ENCODE data around the gene PHYHD1. TPM values are rescaled to one million over a fixed set of nuclear protein-coding genes. Genes with fewer than 3 reads are reported as not detected.

PHYHD1 gene
- polyA plus RNA-seq, 1 donor (not counting 4 experiments of a cell fraction or from before 2014, with no cell fraction given) = 4.7 TPM

- peaks cover 79% of the 10 kb centered on the region for H3K79me2 ChIP-seq (ENCODE audit: control insufficient read depth, insufficient read depth, low read length)
- peak within 1 kb of the TSS; percentile 92 to 100 (median 99) for H3K4me3 ChIP-seq (ENCODE audit: control insufficient read depth in 2 of 3, extremely low read depth in 1 of 3, insufficient read depth in 2 of 3, low read depth in 1 of 3, low read length in 3 of 3)
- peaks cover 5% of the 10 kb centered on the region for H4K20me1 ChIP-seq (ENCODE audit: control insufficient read depth, extremely low read depth, insufficient read depth, low read length)
- peaks cover 17 to 20% of the 10 kb centered on the region in 2 experiments for H3K36me3 ChIP-seq (ENCODE audit: control insufficient read depth in 2 of 2, extremely low read depth in 1 of 2, insufficient read depth in 2 of 2, low read length in 2 of 2)
- DNase-seq (ENCODE audit: low read depth, low spot score) = peak; percentile 67
- peaks cover 4% of the 10 kb centered on the region for H3K9me1 ChIP-seq (ENCODE audit: control insufficient read depth, extremely low read depth, insufficient read depth, low read length)
- H3K9me3 ChIP-seq (ENCODE audit: control insufficient read depth, low read depth, low read length) = no peaks in the 10 kb centered on the region
- no peak for FAIRE-seq
- TF ChIP-seq EZH2 (IDR thresholded peaks at IDR 0.05; ENCODE audit: low read length) = no peak
- no peak for TF ChIP-seq CTCF (optimal IDR thresholded peaks at IDR 0.05 in 1 of 3, IDR thresholded peaks at IDR 0.05 in 1 of 3, conservative IDR thresholded peaks at IDR 0.05 in 1 of 3; ENCODE audit: extremely low read depth in 1 of 3, insufficient read depth in 2 of 3, low read length in 3 of 3)
- peak within 1 kb of the TSS; percentile 85 for H3K9ac ChIP-seq (ENCODE audit: control insufficient read depth, extremely low read depth, insufficient read depth, low read length)
- no peaks in the 10 kb centered on the region for H3K27me3 ChIP-seq (ENCODE audit: control insufficient read depth, extremely low read depth, insufficient read depth, low read length)
- dilution Hi-C loops (cut with MboI; ENCODE audit: extremely low pct_ligation_motif_present, low sequenced_read_pairs) = no loop called here
- H3K27ac ChIP-seq (ENCODE audit: control insufficient read depth, insufficient read depth, low read length) = peak within 1 kb of the TSS; percentile 85
- peak within 1 kb of the TSS; percentile 86 for H2AFZ ChIP-seq (ENCODE audit: control insufficient read depth, low read length)
- peaks cover 52% of the 10 kb centered on the region for H3K4me1 ChIP-seq (ENCODE audit: control insufficient read depth, extremely low read depth, insufficient read depth, low read length)
- peak within 1 kb of the TSS; percentile 100 for H3K4me2 ChIP-seq (ENCODE audit: control insufficient read depth, extremely low read depth, insufficient read depth, low read depth, low read length)
Observed at GRCh38 chr9:128881884-128882676, 38.7 kb upstream of the PHYHD1 start, which contains the start of the genes KYAT1 and LRRC8A. Gene KYAT1, minus strand, starts transcription at chr9:128881950. Its CDS starts 36,545 bp downstream, at chr9:128845405. Gene LRRC8A, plus strand, starts transcription at chr9:128882133. Its CDS starts 25,032 bp downstream, at chr9:128907165.

GRCh38 chr9:128882677-128883603 lies 37.8 kb upstream of the PHYHD1 start:
- no peak for FAIRE-seq
- Histone ChIP-seq H3K27me3 (ENCODE audit: control insufficient read depth, extremely low read depth, insufficient read depth, low read length) (no peaks in the 10 kb centered on the region), H4K20me1 (ENCODE audit: control insufficient read depth, extremely low read depth, insufficient read depth, low read length) (peaks cover 5% of the 10 kb centered on the region), H3K4me2 (ENCODE audit: control insufficient read depth, extremely low read depth, insufficient read depth, low read depth, low read length) (peak overlapping the region; percentile 100), H3K4me1 (ENCODE audit: control insufficient read depth, extremely low read depth, insufficient read depth, low read length) (peaks cover 57% of the 10 kb centered on the region), H3K27ac (ENCODE audit: control insufficient read depth, insufficient read depth, low read length) (peak overlapping the region; percentile 85), H3K79me2 (ENCODE audit: control insufficient read depth, insufficient read depth, low read length) (peaks cover 78% of the 10 kb centered on the region), H3K9me3 (ENCODE audit: control insufficient read depth, low read depth, low read length) (no peaks in the 10 kb centered on the region), H2AFZ (ENCODE audit: control insufficient read depth, low read length) (no peak overlapping the region), H3K4me3 (ENCODE audit: control insufficient read depth in 2 of 3, extremely low read depth in 1 of 3, insufficient read depth in 2 of 3, low read depth in 1 of 3, low read length in 3 of 3) (peak overlapping the region; percentile 92 to 100 (median 99)), H3K9me1 (ENCODE audit: control insufficient read depth, extremely low read depth, insufficient read depth, low read length) (peaks cover 4% of the 10 kb centered on the region), H3K36me3 (ENCODE audit: control insufficient read depth in 2 of 2, extremely low read depth in 1 of 2, insufficient read depth in 2 of 2, low read length in 2 of 2) (peaks cover 18 to 19% of the 10 kb centered on the region in 2 experiments), H3K9ac (ENCODE audit: control insufficient read depth, extremely low read depth, insufficient read depth, low read length) (peak overlapping the region; percentile 85)
- DNase-seq (ENCODE audit: low read depth, low spot score) = no peak
- TF ChIP-seq EZH2 (IDR thresholded peaks at IDR 0.05; ENCODE audit: low read length) (no peak), CTCF (optimal IDR thresholded peaks at IDR 0.05 in 1 of 3, IDR thresholded peaks at IDR 0.05 in 1 of 3, conservative IDR thresholded peaks at IDR 0.05 in 1 of 3; ENCODE audit: extremely low read depth in 1 of 3, insufficient read depth in 2 of 3, low read length in 3 of 3) (no peak)
- dilution Hi-C loops (cut with MboI; ENCODE audit: extremely low pct_ligation_motif_present, low sequenced_read_pairs) = no loop called here

All from keratinocyte (primary cell).